Trophoblast cell (in vitro differentiated cells and primary cell): ENCODE measurements around the gene RTN4RL2.

Experiments used
- DNase-seq, 2 donors: peaks; one replicate each; pipeline ENCODE4 v3.0.0-alpha.2; 2016
- H2AFZ ChIP-seq: 2 replicates; pipeline ENCODE4 v1.6.1; 2013; ENCODE audit warnings: low read length, moderate library complexity, mild to moderate bottlenecking; ENCODE audit not compliant: insufficient read depth, poor library complexity
- H2AK5ac ChIP-seq: 2 replicates; pipeline ENCODE4 v1.6.1; 2013; ENCODE audit warnings: mild to moderate bottlenecking, low read length
- H2BK120ac ChIP-seq: 2 replicates; pipeline ENCODE4 v1.6.1; 2013; ENCODE audit warnings: low read length, mild to moderate bottlenecking, moderate library complexity; ENCODE audit not compliant: insufficient read depth, poor library complexity
- H2BK12ac ChIP-seq: 2 replicates; pipeline ENCODE4 v1.6.1; 2013; ENCODE audit warnings: mild to moderate bottlenecking, low read length, moderate library complexity
- H2BK5ac ChIP-seq: 2 replicates; pipeline ENCODE4 v1.6.1; 2013; ENCODE audit warnings: low read length, low read depth, moderate library complexity, mild to moderate bottlenecking; ENCODE audit not compliant: poor library complexity
- H3K14ac ChIP-seq: 2 replicates; pipeline ENCODE4 v1.6.1; 2013; ENCODE audit warnings: mild to moderate bottlenecking, low read length
- H3K18ac ChIP-seq: 2 replicates; pipeline ENCODE4 v1.6.1; 2013; ENCODE audit warnings: mild to moderate bottlenecking, low read length
- H3K23ac ChIP-seq: 2 replicates; pipeline ENCODE4 v1.6.1; 2013; ENCODE audit warnings: low read length
- H3K27ac ChIP-seq: 2 replicates; pipeline ENCODE4 v1.5.1; 2013; ENCODE audit warnings: low read depth, mild to moderate bottlenecking, inconsistent platforms, low read length, moderate library complexity
- H3K27me3 ChIP-seq: 2 replicates; pipeline ENCODE4 v1.6.1; 2013; ENCODE audit warnings: inconsistent platforms, mild to moderate bottlenecking, low read length, moderate library complexity; ENCODE audit not compliant: insufficient read depth
- H3K36me3 ChIP-seq, 2 experiments: 1 replicate in 1 of 2; 2 replicates in 1 of 2; pipeline ENCODE4 v1.6.1; 2013; ENCODE audit warnings: low read length in 2 of 2, mild to moderate bottlenecking in 2 of 2, moderate library complexity in 1 of 2; ENCODE audit not compliant: insufficient read depth in 2 of 2, control insufficient read depth in 1 of 2
- H3K4ac ChIP-seq: 2 replicates; pipeline ENCODE4 v1.6.1; 2013; ENCODE audit warnings: low read depth, mild to moderate bottlenecking, low read length, moderate library complexity
- H3K4me1 ChIP-seq, 2 experiments: 1 replicate in 1 of 2; 2 replicates in 1 of 2; pipeline ENCODE4 v1.6.1; 2013; ENCODE audit warnings: low read length in 2 of 2, mild to moderate bottlenecking in 2 of 2, moderate library complexity in 1 of 2; ENCODE audit not compliant: insufficient read depth in 2 of 2, control insufficient read depth in 1 of 2
- H3K4me2 ChIP-seq: 2 replicates; pipeline ENCODE4 v1.6.1; 2013; ENCODE audit warnings: inconsistent platforms, mild to moderate bottlenecking, low read length, moderate library complexity
- H3K4me3 ChIP-seq: 2 replicates; pipeline ENCODE4 v1.5.1; 2013; ENCODE audit warnings: mild to moderate bottlenecking, low read depth, low read length, inconsistent platforms
- H3K79me1 ChIP-seq: one replicate; pipeline ENCODE4 v1.6.1; 2013; ENCODE audit warnings: low read length
- H3K79me2 ChIP-seq: 2 replicates; pipeline ENCODE4 v1.6.1; 2013; ENCODE audit warnings: low read length, mild to moderate bottlenecking; ENCODE audit not compliant: control insufficient read depth, insufficient read depth, poor library complexity
- H3K9ac ChIP-seq: 2 replicates; pipeline ENCODE4 v1.6.1; 2013; ENCODE audit warnings: mild to moderate bottlenecking, low read length
- H3K9me3 ChIP-seq: 2 replicates; pipeline ENCODE4 v1.6.1; 2013; ENCODE audit warnings: low read depth, mild to moderate bottlenecking, control low read depth, inconsistent platforms, low read length; ENCODE audit not compliant: insufficient read depth
- H4K12ac ChIP-seq: 2 replicates; pipeline ENCODE4 v1.6.1; 2013; ENCODE audit warnings: low read depth, mild to moderate bottlenecking, low read length, moderate library complexity
- H4K8ac ChIP-seq: 2 replicates; pipeline ENCODE4 v1.6.1; 2013; ENCODE audit warnings: low read depth, mild to moderate bottlenecking, low read length, moderate library complexity
- H4K91ac ChIP-seq: one replicate; pipeline ENCODE4 v1.6.1; 2013; ENCODE audit warnings: low read depth, mild to moderate bottlenecking, low read length, moderate library complexity
- whole genome bisulfite sequencing: extraction: QIAGEN DNeasy Blood & Tissue Kit; methylation state at CpG from one replicate; pipeline ENCODE4 v1.1.7; 2013; ENCODE audit warnings: missing lambda C conversion rate; ENCODE audit not compliant: insufficient read length, insufficient coverage; ENCODE audit errors: extremely low coverage; 5-methylcytosine and 5-hydroxymethylcytosine counted together

The RTN4RL2 gene

DNA sequence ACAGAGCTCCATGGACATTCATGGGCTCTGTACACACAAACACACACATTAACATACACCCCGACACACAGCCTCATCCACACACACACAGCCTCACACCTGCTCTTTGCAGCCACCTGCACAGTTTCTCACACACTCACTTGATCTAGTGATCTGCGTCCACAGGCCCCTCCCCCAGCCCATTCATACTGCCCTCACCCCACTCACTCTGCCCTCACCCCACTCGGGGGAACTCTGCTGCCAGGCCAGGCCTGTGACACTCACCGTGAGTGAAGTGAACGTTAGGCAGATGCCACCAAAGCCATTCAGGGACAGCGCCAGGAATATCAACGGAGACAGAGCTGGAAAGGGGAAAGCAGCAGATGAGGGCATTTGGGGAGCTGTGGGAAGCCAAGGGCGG lies 40.2 kb downstream of the RTN4RL2 start:
- Histone ChIP-seq H3K18ac (no peak overlapping the region), H3K27ac (no peak overlapping the region), H3K79me1 (peaks cover 3% of the 10 kb centered on the region), H3K4me3 (no peak overlapping the region), H2BK5ac (no peak overlapping the region), H3K36me3 (no peaks in the 10 kb centered on the region), H4K12ac (no peak overlapping the region), H3K27me3 (no peaks in the 10 kb centered on the region), H2BK120ac (no peak overlapping the region), H4K91ac (no peak overlapping the region), H3K4ac (no peak overlapping the region), H2BK12ac (no peak overlapping the region), H2AFZ (no peak overlapping the region), H3K9me3 (peaks cover 2% of the 10 kb centered on the region), H3K23ac (no peak overlapping the region), H3K4me2 (no peak overlapping the region), H3K4me1 (peaks cover 3 to 14% of the 10 kb centered on the region in 2 experiments), H3K79me2 (no peaks in the 10 kb centered on the region), H3K14ac (no peak overlapping the region), H2AK5ac (no peak overlapping the region), H4K8ac (no peak overlapping the region), H3K9ac (no peak overlapping the region)
- WGBS, result no CpG with 5 or more reads among the region's 8 CpGs
- DNase-seq, result no peak

DNA sequence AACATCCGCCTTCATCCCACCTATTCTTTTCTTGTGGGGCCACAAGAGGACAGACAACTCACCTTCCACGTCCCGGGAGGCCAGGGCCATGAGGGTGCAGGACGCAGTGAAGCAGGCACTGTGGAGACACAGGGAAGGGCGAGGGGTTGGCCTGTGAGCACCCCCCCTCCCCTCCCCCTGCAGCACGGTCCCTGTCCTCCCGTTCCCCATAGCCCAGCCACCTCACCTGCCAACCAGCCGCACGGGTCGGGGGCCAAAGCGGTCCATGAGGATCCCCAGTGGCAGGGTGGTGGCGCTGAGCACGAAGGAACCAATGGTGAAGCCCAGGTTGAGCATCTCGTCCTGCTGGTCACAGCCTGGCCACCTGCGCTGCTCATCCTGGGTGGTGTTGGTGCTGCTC lies 40.6 kb downstream of the RTN4RL2 start:
- Histone ChIP-seq H3K79me1 (peaks cover 3% of the 10 kb centered on the region), H4K8ac (no peak overlapping the region), H3K4me2 (no peak overlapping the region), H2BK5ac (no peak overlapping the region), H3K23ac (no peak overlapping the region), H3K14ac (no peak overlapping the region), H4K12ac (no peak overlapping the region), H3K4me3 (no peak overlapping the region), H3K4ac (no peak overlapping the region), H3K18ac (no peak overlapping the region), H2BK12ac (no peak overlapping the region), H3K36me3 (no peaks in the 10 kb centered on the region), H3K9me3 (peaks cover 2% of the 10 kb centered on the region), H4K91ac (no peak overlapping the region), H3K27me3 (no peaks in the 10 kb centered on the region), H2AFZ (no peak overlapping the region), H3K79me2 (no peaks in the 10 kb centered on the region), H3K27ac (no peak overlapping the region), H2AK5ac (no peak overlapping the region), H2BK120ac (no peak overlapping the region), H3K9ac (no peak overlapping the region), H3K4me1 (peaks cover 3 to 14% of the 10 kb centered on the region in 2 experiments)
- no peak for DNase-seq
- no CpG with 5 or more reads among the region's 15 CpGs for WGBS

DNA sequence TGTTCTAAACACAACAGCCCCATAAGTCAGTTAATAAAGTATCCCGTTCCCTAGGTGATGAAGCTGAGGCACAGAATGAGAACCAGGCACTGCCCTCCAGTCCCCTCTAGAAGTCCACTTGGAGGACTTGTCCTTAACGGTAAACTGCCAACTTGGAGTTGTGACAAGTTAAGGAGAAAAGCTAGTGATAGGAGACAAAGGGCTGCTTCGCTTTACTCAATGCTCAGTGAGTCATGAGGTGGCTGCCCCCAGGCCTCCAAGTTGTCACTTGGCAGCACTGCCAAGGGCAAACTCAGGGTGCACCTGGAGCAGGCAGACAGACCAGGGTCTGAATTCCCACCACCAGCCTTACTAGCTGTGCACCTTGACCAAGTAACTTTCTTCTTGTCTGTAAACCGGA lies 41.6 kb downstream of the RTN4RL2 start:
- Histone ChIP-seq H2AK5ac (no peak overlapping the region), H3K4me3 (no peak overlapping the region), H4K12ac (no peak overlapping the region), H3K27me3 (no peaks in the 10 kb centered on the region), H3K36me3 (no peaks in the 10 kb centered on the region), H2BK120ac (no peak overlapping the region), H2AFZ (no peak overlapping the region), H3K9me3 (peaks cover 2% of the 10 kb centered on the region), H3K4ac (no peak overlapping the region), H3K4me1 (peaks cover 3 to 14% of the 10 kb centered on the region in 2 experiments), H2BK5ac (no peak overlapping the region), H4K8ac (no peak overlapping the region), H3K23ac (no peak overlapping the region), H3K9ac (no peak overlapping the region), H3K79me1 (peaks cover 3% of the 10 kb centered on the region), H3K18ac (no peak overlapping the region), H3K4me2 (no peak overlapping the region), H2BK12ac (no peak overlapping the region), H3K27ac (no peak overlapping the region), H3K14ac (no peak overlapping the region), H4K91ac (no peak overlapping the region), H3K79me2 (no peaks in the 10 kb centered on the region)
- no peak for DNase-seq
- no CpG with 5 or more reads among the region's 4 CpGs for WGBS

DNA sequence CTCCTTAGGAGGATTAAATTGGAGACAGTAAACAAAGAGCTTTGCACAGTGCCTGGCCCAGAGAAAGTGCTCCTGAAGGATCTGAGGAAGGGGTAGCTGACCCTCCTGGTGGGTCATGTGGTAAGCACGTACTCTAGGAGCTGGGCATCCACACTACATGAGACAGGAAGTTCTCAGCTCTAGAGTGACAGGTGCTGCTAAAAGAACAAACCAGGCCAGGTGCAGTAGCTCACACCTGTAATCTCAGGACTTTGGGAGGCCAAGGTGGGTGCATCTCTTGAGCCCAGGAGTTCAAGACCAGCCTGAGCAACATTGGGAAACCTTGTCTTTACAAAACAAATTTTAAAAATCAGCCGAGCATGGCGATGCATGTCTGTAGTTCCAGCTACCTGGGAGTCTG lies 42.0 kb downstream of the RTN4RL2 start:
- no peak overlapping the region for H2BK5ac ChIP-seq
- H3K4me2 ChIP-seq, result no peak overlapping the region
- peaks cover 3 to 10% of the 10 kb centered on the region in 2 experiments for H3K4me1 ChIP-seq
- H3K36me3 ChIP-seq, result no peaks in the 10 kb centered on the region
- DNase-seq, result no peak
- H3K9ac ChIP-seq, result no peak overlapping the region
- no peaks in the 10 kb centered on the region for H3K27me3 ChIP-seq
- no peak overlapping the region for H4K91ac ChIP-seq
- no peak overlapping the region for H3K14ac ChIP-seq
- no peak overlapping the region for H3K23ac ChIP-seq
- H2AK5ac ChIP-seq, result no peak overlapping the region
- H3K27ac ChIP-seq, result no peak overlapping the region
- no CpG with 5 or more reads among the region's 3 CpGs for WGBS
- peaks cover 3% of the 10 kb centered on the region for H3K79me1 ChIP-seq
- H3K4me3 ChIP-seq, result no peak overlapping the region
- no peak overlapping the region for H2BK120ac ChIP-seq
- H2BK12ac ChIP-seq, result no peak overlapping the region
- H3K79me2 ChIP-seq, result no peaks in the 10 kb centered on the region
- H2AFZ ChIP-seq, result no peak overlapping the region
- H4K12ac ChIP-seq, result no peak overlapping the region
- no peak overlapping the region for H4K8ac ChIP-seq
- H3K18ac ChIP-seq, result no peak overlapping the region
- peaks cover 2% of the 10 kb centered on the region for H3K9me3 ChIP-seq
- no peak overlapping the region for H3K4ac ChIP-seq
